ENCODE data around the gene TIAM1. TPM values are rescaled to one million over a fixed set of nuclear protein-coding genes. Genes with fewer than 3 reads are reported as not detected.

The TIAM1 gene
- total RNA-seq, 2 donors from 2014 or later: 4.5 to 15.2 TPM

GRCh38 chr21:31151156-31152045 lies 192.7 kb downstream of the TIAM1 start:
- no peak overlapping the region for H3K27ac ChIP-seq
- no peaks in the 10 kb centered on the region for H3K27me3 ChIP-seq (replicated peaks; ENCODE audit: insufficient read depth)
- peaks cover 3% of the 10 kb centered on the region for H3K9me3 ChIP-seq
- no peak for ATAC-seq (ENCODE audit: insufficient number of reproducible peaks, low FRiP score, low read depth)
- no peaks in the 10 kb centered on the region for H3K4me1 ChIP-seq (ENCODE audit: control insufficient read depth in 1 of 2, low read depth in 2 of 2)
- TF ChIP-seq CTCF (IDR thresholded peaks at IDR 0.05): no peak
- no peak for DNase-seq (ENCODE audit: low spot score)
- no peak overlapping the region for H3K4me3 ChIP-seq
- no peaks in the 10 kb centered on the region for H3K36me3 ChIP-seq

DNA sequence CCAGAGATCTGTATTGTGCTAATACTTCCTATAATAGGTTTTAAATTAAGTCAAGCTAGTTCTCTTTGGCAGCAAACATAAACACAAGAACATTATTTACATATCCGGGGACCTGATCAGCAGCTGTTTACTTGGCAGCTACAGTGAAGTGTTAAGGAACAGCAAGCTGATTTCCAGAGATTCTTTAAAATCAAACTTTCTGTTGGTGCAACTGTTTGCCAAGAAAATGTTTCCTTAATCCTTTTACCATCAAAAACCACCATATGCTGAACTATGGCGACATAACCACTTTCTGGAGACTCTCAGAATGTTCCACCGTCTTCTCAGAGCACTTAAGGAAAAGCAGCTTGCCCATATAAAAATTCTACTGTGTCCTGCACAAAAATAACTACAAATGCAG lies 198.8 kb downstream of the TIAM1 start:
- Histone ChIP-seq H3K4me3 (no peak overlapping the region), H3K36me3 (no peaks in the 10 kb centered on the region), H3K27ac (no peak overlapping the region), H3K27me3 (replicated peaks; ENCODE audit: insufficient read depth) (no peaks in the 10 kb centered on the region), H3K4me1 (ENCODE audit: control insufficient read depth in 1 of 2, low read depth in 2 of 2) (no peaks in the 10 kb centered on the region), H3K9me3 (no peaks in the 10 kb centered on the region)
- TF ChIP-seq CTCF (IDR thresholded peaks at IDR 0.05): no peak
- ATAC-seq (ENCODE audit: insufficient number of reproducible peaks, low FRiP score, low read depth) (no peak), DNase-seq (ENCODE audit: low spot score) (no peak)

DNA sequence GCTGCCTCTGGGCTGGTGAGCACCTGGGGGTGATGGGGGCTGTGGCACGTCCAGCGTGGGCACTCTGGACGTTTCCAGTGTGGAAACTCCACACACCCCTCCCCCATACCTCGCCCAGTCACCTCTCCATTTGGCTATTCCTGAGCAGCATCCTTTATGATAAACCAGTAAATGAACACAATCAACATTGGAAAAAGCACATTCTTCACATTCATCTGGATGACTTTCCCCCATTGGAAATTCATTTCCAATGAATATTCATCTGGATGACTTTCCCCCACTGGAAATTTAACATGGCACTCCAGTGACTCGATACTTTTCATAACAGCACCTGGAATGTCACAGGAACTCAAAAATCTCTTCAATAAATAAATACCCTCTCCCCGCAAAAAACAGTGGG lies 201.0 kb downstream of the TIAM1 start:
- TF ChIP-seq CTCF (IDR thresholded peaks at IDR 0.05): no peak
- ATAC-seq (ENCODE audit: insufficient number of reproducible peaks, low FRiP score, low read depth): no peak
- Histone ChIP-seq H3K36me3 (no peaks in the 10 kb centered on the region), H3K27me3 (replicated peaks; ENCODE audit: insufficient read depth) (no peaks in the 10 kb centered on the region), H3K27ac (no peak overlapping the region), H3K4me1 (ENCODE audit: control insufficient read depth in 1 of 2, low read depth in 2 of 2) (no peaks in the 10 kb centered on the region), H3K9me3 (no peaks in the 10 kb centered on the region), H3K4me3 (no peak overlapping the region)
- DNase-seq (ENCODE audit: low spot score): no peak

DNA sequence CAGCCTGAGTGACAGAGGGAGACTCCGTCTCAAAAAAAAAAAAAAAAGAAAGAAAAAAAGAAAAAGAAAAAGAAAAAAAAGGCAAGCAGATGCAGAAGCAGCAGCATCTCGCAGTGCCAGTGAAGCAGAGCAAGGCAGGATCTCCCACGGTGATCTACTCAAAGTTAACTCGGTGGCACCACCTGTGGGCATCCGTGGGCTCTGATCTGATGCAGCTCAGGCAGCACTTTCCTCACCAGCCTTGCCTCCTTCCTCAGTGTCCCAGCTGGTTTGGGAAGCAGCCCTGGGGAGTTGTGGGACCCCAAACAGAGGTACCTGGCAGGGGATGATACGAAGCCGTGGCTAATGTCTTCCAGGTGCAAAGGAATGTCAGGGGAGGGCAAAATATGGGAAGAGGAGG lies 201.5 kb downstream of the TIAM1 start:
- ATAC-seq (ENCODE audit: insufficient number of reproducible peaks, low FRiP score, low read depth) (no peak), DNase-seq (ENCODE audit: low spot score) (no peak)
- Histone ChIP-seq H3K4me1 (ENCODE audit: control insufficient read depth in 1 of 2, low read depth in 2 of 2) (no peaks in the 10 kb centered on the region), H3K27ac (no peak overlapping the region), H3K9me3 (no peaks in the 10 kb centered on the region), H3K27me3 (replicated peaks; ENCODE audit: insufficient read depth) (no peaks in the 10 kb centered on the region), H3K36me3 (no peaks in the 10 kb centered on the region), H3K4me3 (no peak overlapping the region)
- TF ChIP-seq CTCF (IDR thresholded peaks at IDR 0.05): no peak

DNA sequence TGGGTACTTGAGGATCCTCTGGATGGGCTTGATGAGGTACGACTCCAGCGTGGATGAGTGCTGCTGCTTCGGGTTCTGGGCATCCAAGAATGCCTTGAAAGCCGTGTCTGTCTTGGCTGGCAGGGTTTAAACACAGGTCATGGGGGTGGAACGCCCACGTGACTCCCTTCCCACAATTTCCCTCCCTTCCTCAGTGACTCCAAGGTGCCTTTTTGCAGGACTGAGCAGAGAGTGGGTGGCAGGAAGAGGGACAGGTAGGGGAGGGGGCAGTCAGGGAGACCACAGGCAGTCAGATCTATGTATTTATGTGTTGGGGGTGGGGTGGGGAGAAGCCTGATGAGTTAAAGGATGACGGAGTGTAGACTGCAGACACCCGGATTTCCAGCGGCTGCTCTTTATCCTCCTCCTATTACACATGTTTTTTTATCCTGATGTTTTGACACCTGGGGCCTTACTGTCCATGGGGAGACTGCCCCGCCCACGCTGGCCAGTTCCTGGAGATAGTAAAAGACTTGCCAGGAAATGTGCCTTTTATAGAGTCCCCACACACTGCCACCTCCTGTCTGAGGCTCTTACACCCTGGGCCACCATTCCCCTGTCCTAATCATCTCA lies 202.6 kb downstream of the TIAM1 start:
- H3K27ac ChIP-seq: no peak overlapping the region
- no peak overlapping the region for H3K4me3 ChIP-seq
- H3K36me3 ChIP-seq: no peaks in the 10 kb centered on the region
- no peaks in the 10 kb centered on the region for H3K9me3 ChIP-seq
- no peak for TF ChIP-seq CTCF (IDR thresholded peaks at IDR 0.05)
- ATAC-seq (ENCODE audit: insufficient number of reproducible peaks, low FRiP score, low read depth) (no peak), DNase-seq (ENCODE audit: low spot score) (no peak)
- no peaks in the 10 kb centered on the region for H3K4me1 ChIP-seq (ENCODE audit: control insufficient read depth in 1 of 2, low read depth in 2 of 2)
- no peaks in the 10 kb centered on the region for H3K27me3 ChIP-seq (replicated peaks; ENCODE audit: insufficient read depth)

Measured in thoracic aorta (tissue), 2 donors.